Epithelial cell of proximal tubule (primary cell): ENCODE measurements around the gene PLXNA4. TPM values are rescaled to one million over a fixed set of nuclear protein-coding genes. Genes with fewer than 3 reads are reported as not detected.

Experiments used
- DNase-seq: peaks from one replicate; pipeline ENCODE4 v3.0.0-alpha.2; 2011; ENCODE audit warnings: low read depth
- H3K4me3 ChIP-seq: 2 replicates; pipeline ENCODE4 v1.5.1; 2011; ENCODE audit warnings: low read depth, mild to moderate bottlenecking, low read length
- total RNA-seq: library from RNA; depleted of rRNA; stranded (reverse); fragments of >200 nt; gene quantifications from 2 replicates; pipeline ENCODE4 v1.2.3, GENCODE V29; 2015
- TF ChIP-seq, protein P1 (sequence below): conservative IDR thresholded peaks from 2 replicates; pipeline ENCODE4 v1.5.1; 2012; ENCODE audit warnings: low read depth, mild to moderate bottlenecking, low read length

PLXNA4 gene
- total RNA-seq, 1 donor from 2014 or later = not detected

DNA sequence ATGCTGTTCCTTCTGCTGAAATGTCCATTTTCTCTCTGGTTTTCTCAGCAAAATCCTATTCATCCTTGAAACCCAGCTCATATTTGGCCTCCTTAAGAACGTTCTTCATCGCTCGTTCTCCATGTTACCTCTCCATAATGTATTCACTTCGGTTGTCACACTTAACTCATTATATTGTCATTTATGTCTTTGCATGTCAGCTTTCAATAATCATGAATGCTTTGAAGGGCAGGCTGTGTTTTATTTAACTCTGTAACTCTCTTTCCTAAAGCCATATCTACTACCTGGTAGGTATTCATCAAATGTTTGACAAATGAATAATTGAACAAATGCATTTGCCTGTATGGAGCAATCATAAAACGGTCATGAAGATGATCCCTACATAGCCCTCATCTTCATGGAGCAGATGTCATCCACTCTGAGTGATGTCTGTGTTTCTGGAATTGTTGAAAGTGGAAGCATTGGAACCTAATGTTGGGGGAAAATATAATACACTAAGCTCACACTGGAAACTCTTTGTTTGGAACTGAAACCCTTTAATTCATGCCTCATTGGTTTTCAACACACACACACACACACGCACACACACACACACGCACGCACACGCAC, 303.4 kb downstream of the PLXNA4 start:
- no peak for DNase-seq
- no peak overlapping the region for H3K4me3 ChIP-seq
- TF ChIP-seq, protein P1, sequence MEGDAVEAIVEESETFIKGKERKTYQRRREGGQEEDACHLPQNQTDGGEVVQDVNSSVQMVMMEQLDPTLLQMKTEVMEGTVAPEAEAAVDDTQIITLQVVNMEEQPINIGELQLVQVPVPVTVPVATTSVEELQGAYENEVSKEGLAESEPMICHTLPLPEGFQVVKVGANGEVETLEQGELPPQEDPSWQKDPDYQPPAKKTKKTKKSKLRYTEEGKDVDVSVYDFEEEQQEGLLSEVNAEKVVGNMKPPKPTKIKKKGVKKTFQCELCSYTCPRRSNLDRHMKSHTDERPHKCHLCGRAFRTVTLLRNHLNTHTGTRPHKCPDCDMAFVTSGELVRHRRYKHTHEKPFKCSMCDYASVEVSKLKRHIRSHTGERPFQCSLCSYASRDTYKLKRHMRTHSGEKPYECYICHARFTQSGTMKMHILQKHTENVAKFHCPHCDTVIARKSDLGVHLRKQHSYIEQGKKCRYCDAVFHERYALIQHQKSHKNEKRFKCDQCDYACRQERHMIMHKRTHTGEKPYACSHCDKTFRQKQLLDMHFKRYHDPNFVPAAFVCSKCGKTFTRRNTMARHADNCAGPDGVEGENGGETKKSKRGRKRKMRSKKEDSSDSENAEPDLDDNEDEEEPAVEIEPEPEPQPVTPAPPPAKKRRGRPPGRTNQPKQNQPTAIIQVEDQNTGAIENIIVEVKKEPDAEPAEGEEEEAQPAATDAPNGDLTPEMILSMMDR = no peak

DNA sequence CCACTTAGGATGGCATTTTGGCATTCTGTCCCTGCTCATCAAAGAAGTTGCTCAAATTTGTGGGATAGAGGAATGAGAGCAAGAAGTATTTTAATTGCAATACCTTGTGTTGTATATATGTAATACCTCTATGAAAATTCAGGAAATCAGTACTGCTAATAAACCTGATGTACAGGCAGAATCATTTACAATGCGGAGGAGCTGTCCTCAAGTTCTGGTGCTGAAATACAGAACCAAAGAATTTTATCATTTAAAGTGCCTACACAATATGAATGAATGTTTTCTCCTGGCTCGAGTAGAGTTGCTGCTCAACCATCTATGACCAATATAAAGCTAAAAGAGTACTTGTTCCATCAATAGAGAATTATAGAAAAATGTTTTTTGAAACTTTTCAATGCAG, 305.8 kb downstream of the PLXNA4 start:
- H3K4me3 ChIP-seq = no peak overlapping the region
- TF ChIP-seq, protein P1 = no peak
- DNase-seq = no peak

DNA sequence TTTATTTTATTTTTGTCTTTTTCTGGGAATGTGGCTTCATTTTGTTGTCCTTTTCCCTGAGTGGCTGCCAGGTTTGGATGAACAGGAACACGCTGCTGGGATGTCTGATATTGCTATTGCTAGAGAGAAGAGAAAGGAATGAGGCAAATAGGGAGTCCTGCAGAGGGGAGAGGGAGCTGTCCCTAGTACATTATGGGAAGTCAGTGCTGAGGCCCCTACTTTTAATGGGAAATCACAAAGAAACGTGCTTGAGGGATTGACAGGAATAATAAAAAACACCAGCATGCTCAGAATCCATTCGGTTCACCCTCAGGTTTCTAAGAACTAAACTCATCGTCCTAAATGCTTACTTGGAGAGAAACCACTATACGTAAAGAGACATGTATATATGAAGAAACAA, 306.6 kb downstream of the PLXNA4 start:
- no peak overlapping the region for H3K4me3 ChIP-seq
- TF ChIP-seq, protein P1 = no peak
- DNase-seq = no peak

DNA sequence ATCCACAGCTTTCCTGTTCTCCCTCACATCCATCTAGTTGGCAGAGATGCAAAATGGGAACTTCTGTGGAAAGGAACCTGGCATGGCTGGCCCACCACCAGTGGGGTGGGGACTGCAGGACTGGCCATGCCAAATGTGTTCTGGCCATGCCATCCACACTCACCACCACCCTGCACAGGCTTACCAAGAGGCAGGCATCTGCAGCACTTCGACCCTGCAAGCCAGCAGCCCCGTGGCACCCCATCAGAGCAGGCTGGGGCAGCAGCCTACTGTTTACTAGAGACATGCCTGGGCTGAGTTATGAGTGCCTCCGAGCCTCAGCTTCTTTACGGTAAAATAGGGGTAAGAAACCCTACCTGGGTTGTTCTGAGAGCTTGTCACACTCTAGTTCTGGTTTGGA, 313.1 kb downstream of the PLXNA4 start:
- no peak overlapping the region for H3K4me3 ChIP-seq
- TF ChIP-seq, protein P1 = no peak
- DNase-seq = no peak

GRCh38 chr7:132262160-132262470, 314.2 kb downstream of the PLXNA4 start:
- TF ChIP-seq, protein P1 = no peak
- DNase-seq = no peak
- no peak overlapping the region for H3K4me3 ChIP-seq

DNA sequence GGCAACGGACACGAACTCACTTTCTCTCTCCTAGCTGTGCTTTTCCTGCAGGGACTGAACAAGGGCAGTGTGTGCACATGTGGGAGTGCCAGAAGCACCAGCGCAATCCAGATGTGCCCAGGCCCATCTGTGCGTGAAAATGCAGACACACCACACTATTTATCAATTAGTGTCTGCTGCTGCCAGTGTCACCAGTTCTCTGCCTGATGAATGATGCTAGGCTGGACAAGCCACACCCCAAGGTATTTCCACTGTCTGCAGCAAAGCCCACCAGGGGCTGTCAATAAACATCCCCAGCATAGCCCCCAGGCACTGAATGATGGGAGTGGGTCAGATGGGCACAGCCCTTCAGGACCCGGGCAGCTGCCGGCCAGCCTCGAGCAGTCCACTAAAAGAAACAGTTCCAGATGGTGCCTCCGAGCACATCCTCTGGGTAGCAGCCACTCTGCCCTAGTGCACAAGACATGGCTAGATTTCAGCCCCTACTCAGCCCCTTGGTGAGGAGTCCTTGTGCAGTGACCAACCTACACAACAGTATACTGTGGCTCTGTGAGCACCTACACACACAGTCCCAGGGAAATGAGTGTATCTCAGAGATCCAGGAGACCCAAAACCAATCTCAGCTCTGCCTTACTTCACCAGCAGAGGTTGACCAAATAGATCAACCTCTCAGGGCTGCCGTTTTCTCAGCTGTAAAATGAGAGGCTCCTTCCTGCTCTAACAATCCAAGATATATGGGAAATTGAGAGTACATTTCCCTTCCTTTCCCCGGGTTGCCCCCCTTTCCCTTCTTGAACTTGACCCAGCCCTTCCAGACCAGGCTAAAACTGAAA, 314.7 kb downstream of the PLXNA4 start:
- TF ChIP-seq, protein P1 = no peak
- DNase-seq = no peak
- H3K4me3 ChIP-seq = no peak overlapping the region

- H3K4me3 ChIP-seq = no peak overlapping the region
- DNase-seq = no peak
- TF ChIP-seq, protein P1 = no peak
These were observed 318.0 kb downstream of the PLXNA4 start for GRCh38 chr7:132258231-132258630.
